Measurements from ENCODE around the gene HSF2.

The HSF2 gene

GRCh38 chr6:122399348-122400120 is at the start of gene HSF2:
TSS of gene HSF2 (plus strand) at chr6:122399652. CDS start at chr6:122399738, 86 bp downstream.
- peak within 1 kb of the TSS; percentile 77 for H3K4me3 ChIP-seq (ENCODE audit: low read length)
- no peak for TF ChIP-seq ZNF274 (IDR thresholded peaks at IDR 0.05; ENCODE audit: low read depth, low read length)

- H3K4me3 ChIP-seq (ENCODE audit: low read length) = no peak overlapping the region
- no peak for TF ChIP-seq ZNF274 (IDR thresholded peaks at IDR 0.05; ENCODE audit: low read depth, low read length)
These were observed 46.3 kb upstream of the HSF2 start for GRCh38 chr6:122352981-122353664.

GRCh38 chr6:122360809-122361208 is 38.6 kb upstream of the HSF2 start:
- H3K4me3 ChIP-seq (ENCODE audit: low read length) = no peak overlapping the region
- TF ChIP-seq ZNF274 (IDR thresholded peaks at IDR 0.05; ENCODE audit: low read depth, low read length) = no peak

DNA sequence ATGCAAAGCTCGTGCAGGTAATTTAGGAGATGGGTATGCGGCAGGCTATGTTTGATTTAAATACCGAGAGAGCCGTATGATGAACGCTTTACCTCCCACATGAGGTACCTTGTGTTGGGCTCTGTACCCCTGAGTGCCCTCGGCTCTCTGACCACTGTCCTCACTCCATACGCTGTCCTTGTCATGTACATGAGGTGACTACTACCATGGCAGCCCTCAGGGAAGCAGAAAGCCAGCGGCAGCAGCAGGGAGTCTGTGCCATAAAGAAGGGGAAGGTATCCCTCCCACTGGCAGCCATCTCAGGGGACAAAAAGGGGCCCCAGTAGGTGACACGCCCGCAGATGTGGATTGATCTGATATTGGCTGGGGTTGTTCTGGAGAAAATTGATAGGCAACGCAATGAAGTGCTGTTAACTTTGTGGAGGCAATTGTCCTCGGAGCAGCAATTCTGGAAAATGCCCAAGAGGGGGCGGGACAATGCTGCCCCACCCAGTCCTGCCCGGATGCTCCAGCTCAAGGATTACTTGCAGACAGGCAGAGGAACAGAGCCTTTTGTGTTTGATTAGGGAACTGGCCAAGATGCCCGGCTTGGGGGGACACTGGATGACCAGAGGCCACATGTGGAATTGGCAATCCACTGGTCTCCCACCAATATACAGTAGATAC is 38.0 kb upstream of the HSF2 start:
- TF ChIP-seq ZNF274 (IDR thresholded peaks at IDR 0.05; ENCODE audit: low read depth, low read length) = no peak
- H3K4me3 ChIP-seq (ENCODE audit: low read length) = no peak overlapping the region

DNA sequence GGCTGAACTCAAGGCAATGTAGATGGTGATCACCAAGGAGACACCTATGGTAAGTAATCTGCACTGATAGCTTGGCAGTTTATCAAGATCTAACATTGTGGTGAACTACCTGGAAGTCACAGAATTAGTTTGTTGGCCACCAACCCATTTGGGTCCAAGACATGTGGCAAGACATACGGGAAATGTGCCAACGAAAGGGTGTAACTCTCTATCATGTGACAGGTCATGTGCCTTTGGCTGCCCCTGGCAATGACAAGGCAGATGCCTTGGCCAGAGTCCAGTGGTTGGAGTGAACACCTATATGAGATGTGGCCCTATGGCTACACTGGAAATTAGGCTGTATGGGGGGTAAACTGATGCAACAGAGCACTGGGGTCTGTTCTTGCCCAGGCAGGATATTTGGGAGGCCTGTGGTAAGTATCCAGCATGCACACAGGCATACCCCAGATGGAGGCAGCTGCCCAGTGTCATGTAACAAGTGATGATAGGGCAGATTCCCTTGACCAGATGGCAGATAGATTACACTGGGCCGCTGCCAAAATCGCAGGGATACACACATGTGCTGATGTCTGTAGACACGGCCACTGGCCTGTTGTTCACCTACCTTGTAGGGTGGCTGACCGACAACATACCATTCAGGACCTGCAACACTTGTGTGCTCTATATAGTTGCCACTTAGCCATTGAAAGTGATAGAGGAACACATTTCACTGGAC is 35.5 kb upstream of the HSF2 start:
- TF ChIP-seq ZNF274 (IDR thresholded peaks at IDR 0.05; ENCODE audit: low read depth, low read length) = no peak
- no peak overlapping the region for H3K4me3 ChIP-seq (ENCODE audit: low read length)

DNA sequence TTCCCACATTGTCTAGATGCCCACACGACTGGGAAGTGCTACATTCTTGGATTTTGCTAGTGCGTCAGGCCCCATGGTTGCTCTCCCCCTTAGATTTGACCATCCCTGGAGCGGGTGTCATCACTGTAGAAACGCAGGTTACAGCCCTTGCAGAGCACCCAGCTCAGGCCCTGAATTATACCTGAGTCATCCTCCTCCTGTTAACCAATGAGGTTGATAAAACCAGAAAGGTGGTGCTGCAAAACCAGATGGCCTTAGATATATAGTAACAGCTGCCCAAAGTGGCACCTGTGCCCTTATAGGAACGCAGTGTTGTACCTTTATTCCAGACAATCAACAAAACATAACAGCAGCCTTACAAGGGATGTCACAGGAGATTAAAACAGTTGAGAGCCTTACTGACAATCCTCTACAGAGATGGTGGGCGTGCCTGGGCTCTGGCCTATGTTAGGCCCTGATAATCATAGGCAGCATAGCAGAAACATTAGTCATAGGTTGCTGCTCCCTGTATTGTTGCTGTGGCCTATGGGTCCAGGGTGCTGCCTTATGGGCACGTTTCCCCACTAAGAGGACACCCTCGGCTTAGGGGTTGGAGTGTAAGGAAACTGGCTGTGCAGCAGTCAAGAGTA is 33.6 kb upstream of the HSF2 start:
- no peak overlapping the region for H3K4me3 ChIP-seq (ENCODE audit: low read length)
- TF ChIP-seq ZNF274 (IDR thresholded peaks at IDR 0.05; ENCODE audit: low read depth, low read length) = no peak

GRCh38 chr6:122367171-122367570 is 32.3 kb upstream of the HSF2 start:
- TF ChIP-seq ZNF274 (IDR thresholded peaks at IDR 0.05; ENCODE audit: low read depth, low read length) = no peak
- H3K4me3 ChIP-seq (ENCODE audit: low read length) = no peak overlapping the region

GRCh38 chr6:122369536-122369935 is 29.9 kb upstream of the HSF2 start:
- H3K4me3 ChIP-seq (ENCODE audit: low read length) = no peak overlapping the region
- TF ChIP-seq ZNF274 (IDR thresholded peaks at IDR 0.05; ENCODE audit: low read depth, low read length) = no peak

- no peak for TF ChIP-seq ZNF274 (IDR thresholded peaks at IDR 0.05; ENCODE audit: low read depth, low read length)
These were observed 26.8 kb upstream of the HSF2 start for GRCh38 chr6:122372647-122373046.

GRCh38 chr6:122374307-122374706 is 25.1 kb upstream of the HSF2 start:
- TF ChIP-seq ZNF274 (IDR thresholded peaks at IDR 0.05; ENCODE audit: low read depth, low read length) = no peak
- no peak overlapping the region for H3K4me3 ChIP-seq (ENCODE audit: low read length)

More at GRCh38 chr6:122372647-122373046, 26.8 kb upstream of the HSF2 start:
- H3K4me3 ChIP-seq (ENCODE audit: low read length) = no peak overlapping the region

DNA sequence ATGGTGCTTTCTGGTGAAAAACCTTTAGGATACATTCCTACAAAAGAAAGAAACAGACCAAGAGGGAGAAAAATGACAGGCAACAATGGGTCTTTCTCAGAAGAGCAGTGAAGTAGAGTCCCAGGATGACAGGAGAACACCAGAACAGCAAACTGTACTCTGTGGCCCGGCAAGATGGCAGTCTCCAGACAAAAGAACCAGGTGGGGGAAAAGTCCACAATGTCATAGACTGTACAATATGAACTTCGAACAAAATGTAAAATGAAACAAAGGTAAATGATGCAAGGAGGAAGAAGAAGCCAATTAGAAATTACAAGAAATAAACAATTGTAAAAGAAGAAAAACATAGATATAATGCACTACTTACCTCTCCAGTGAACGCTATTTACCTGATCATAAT is 23.2 kb upstream of the HSF2 start:
- no peak overlapping the region for H3K4me3 ChIP-seq (ENCODE audit: low read length)
- no peak for TF ChIP-seq ZNF274 (IDR thresholded peaks at IDR 0.05; ENCODE audit: low read depth, low read length)

GRCh38 chr6:122381494-122382265 is 17.8 kb upstream of the HSF2 start:
- TF ChIP-seq ZNF274 (IDR thresholded peaks at IDR 0.05; ENCODE audit: low read depth, low read length) = no peak
- H3K4me3 ChIP-seq (ENCODE audit: low read length) = no peak overlapping the region
